NB4 (cell line): ENCODE measurements around the gene KCNIP2.

Experiments used
- DNase-seq: peaks from one replicate; pipeline ENCODE4 v3.0.0; 2010; ENCODE audit warnings: low read depth
- H3K4me3 ChIP-seq: one replicate; pipeline ENCODE4 v1.5.1; 2011; ENCODE audit warnings: mild to moderate bottlenecking, low read depth, low read length, moderate library complexity
- CTCF ChIP-seq: IDR thresholded peaks from one replicate; pipeline ENCODE4 v1.5.1; 2012; ENCODE audit warnings: low read depth, low read length
- MYC ChIP-seq: IDR thresholded peaks from 2 replicates; pipeline ENCODE4 v1.6.1; 2011; ENCODE audit warnings: low read depth, low read length
- POLR2A ChIP-seq: IDR thresholded peaks from 2 replicates; pipeline ENCODE4 v1.6.1; 2011; ENCODE audit warnings: mild to moderate bottlenecking; ENCODE audit not compliant: insufficient read length; ENCODE audit errors: extremely low read depth
- TF ChIP-seq, protein P1 (sequence below): IDR thresholded peaks from 2 replicates; pipeline ENCODE4 v1.6.1; 2011; ENCODE audit warnings: low read depth, low read length

KCNIP2 gene

GRCh38 chr10:101887775-101888174, 44.2 kb upstream of the KCNIP2 start:
- DNase-seq = no peak
- no peak for TF ChIP-seq CTCF
- TF ChIP-seq, protein P1, sequence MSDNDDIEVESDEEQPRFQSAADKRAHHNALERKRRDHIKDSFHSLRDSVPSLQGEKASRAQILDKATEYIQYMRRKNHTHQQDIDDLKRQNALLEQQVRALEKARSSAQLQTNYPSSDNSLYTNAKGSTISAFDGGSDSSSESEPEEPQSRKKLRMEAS = no peak
- no peak for TF ChIP-seq MYC
- TF ChIP-seq POLR2A = no peak
- no peak overlapping the region for H3K4me3 ChIP-seq

DNA sequence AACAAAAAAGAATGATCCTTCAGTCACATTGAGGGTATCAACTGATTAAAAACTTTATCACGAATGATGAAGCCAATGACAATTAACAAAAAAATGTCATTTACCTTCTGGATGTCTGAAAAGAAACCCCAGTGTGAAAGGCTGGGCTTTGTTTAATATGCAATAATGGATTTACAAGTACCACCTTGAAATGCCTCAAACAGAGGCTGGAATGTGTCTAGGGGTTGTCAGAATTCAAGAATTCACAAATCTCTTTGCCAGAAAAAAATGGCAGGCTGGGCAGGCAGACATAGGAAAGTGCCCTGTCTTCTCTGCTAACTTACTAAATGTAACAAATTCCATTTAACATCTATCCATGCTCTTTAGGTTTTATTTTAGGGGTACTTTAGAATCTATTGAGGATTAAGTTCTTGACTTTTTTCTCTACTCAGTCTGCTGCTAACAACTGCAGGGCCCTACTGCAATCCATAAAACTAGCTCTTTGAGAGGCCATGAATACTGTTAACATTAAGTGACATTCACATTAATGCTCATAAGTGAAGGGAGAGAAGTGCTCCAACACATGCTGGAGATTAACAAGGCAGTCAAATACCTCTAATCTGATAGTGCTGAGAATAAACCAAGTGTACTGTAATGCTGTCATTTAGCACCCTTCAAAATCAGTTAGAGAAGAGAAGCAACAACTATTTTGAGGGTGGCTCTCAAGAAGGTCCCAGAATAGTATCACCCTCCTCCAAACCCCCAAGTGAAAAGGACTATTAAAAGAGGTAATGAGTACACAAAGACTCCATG, 43.1 kb upstream of the KCNIP2 start:
- no peak for TF ChIP-seq CTCF
- TF ChIP-seq, protein P1 = no peak
- TF ChIP-seq MYC = no peak
- no peak for TF ChIP-seq POLR2A
- DNase-seq = no peak
- no peak overlapping the region for H3K4me3 ChIP-seq

DNA sequence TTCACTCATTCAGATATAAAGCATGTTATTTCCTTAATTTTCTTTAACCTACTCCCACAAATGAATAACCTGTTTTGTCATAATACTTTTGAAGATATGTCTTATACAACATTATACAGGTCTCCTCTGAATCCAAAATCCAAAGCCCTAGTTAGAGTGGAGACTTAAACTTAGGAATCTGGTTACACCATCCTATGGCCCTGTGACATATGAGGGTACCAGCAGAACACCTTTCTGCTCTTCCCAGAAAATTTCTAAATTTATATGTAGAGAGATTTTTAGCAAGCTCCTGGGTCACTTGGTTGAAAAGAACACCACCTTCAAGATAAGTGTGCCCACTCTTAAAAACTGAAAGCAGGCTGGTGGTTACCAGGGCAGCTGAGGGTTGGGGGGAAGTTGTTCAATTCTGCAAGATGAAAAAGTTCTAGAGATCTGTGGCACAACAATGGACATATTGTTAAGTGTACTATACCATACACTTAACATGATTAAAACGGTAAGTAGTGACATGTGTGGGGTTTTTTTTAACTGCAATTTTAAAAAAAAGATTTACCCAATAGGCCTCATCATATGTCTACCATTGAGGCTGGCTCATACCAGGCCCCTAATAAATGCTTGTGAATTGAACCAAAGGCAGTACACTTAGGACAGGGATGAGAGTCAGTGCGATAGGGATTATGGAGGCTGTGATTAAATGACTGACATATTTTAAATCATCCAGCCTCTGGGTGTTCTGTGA, 37.6 kb upstream of the KCNIP2 start:
- DNase-seq = no peak
- no peak overlapping the region for H3K4me3 ChIP-seq
- TF ChIP-seq, protein P1 = no peak
- no peak for TF ChIP-seq CTCF
- no peak for TF ChIP-seq MYC
- TF ChIP-seq POLR2A = no peak

DNA sequence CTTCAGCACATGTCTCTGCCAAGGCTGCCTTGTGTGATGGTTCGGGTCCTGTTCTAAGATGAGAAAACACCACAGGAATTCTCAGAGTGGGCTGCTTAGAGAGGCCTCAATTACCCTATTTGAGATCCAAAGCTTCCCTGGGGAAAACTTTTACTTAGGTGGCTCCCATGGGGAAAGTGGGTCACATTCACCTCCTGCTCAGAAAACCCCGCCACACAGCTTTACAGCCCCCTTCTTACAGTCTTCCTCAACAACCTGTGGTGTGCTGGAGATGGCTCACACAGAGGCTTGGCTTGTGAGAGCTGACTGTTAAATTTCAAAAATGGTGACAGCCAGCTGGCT, 36.6 kb upstream of the KCNIP2 start:
- no peak for DNase-seq
- no peak overlapping the region for H3K4me3 ChIP-seq
- no peak for TF ChIP-seq POLR2A
- no peak for TF ChIP-seq CTCF
- no peak for TF ChIP-seq MYC

- TF ChIP-seq, protein P1 = no peak
- TF ChIP-seq MYC (no peak), POLR2A (no peak), CTCF (no peak)
- no peak for DNase-seq
- no peak overlapping the region for H3K4me3 ChIP-seq
Observed at GRCh38 chr10:101879456-101880231, 36.0 kb upstream of the KCNIP2 start.
